HEK293T (cell line): Measurements from ENCODE around the gene PCDHA5.
"Not testable (repeated sequence)": the region's sequence is repeated elsewhere in the genome, so short reads cannot be mapped to it uniquely, and the experiment has no call there.

Experiments
- BHLHE40 ChIP-seq: fragments of 450-650 bp; IDR thresholded peaks from 2 replicates; pipeline ENCODE4 v1.6.1; 2016; ENCODE audit warnings: mild to moderate bottlenecking, moderate library complexity, borderline replicate concordance
- ELF4 ChIP-seq: fragments of 450-650 bp; IDR thresholded peaks from 2 replicates; pipeline ENCODE4 v1.6.1; 2017; ENCODE audit warnings: antibody characterized with exemption
- HDGF ChIP-seq: fragments of 450-650 bp; IDR thresholded peaks from 2 replicates; pipeline ENCODE4 v1.6.1; 2017; ENCODE audit warnings: antibody characterized with exemption, borderline replicate concordance
- L3MBTL2 ChIP-seq: fragments of 450-650 bp; conservative IDR thresholded peaks from 2 replicates; pipeline ENCODE4 v1.6.1; 2016; ENCODE audit warnings: mild to moderate bottlenecking
- NFRKB ChIP-seq: fragments of 450-650 bp; IDR thresholded peaks from 2 replicates; pipeline ENCODE4 v1.6.1; 2016; ENCODE audit warnings: mild to moderate bottlenecking, moderate library complexity
- SP1 ChIP-seq: fragments of 450-650 bp; IDR thresholded peaks from 2 replicates; pipeline ENCODE4 v1.6.1; 2017
- TARDBP ChIP-seq: fragments of 450-650 bp; IDR thresholded peaks from 2 replicates; pipeline ENCODE4 v1.6.1; 2016

GRCh38 chr5:140848139-140849102 is 27.0 kb downstream of the PCDHA5 start, which contains the start of gene PCDHA9:
- TF ChIP-seq SP1, NFRKB, L3MBTL2, HDGF, ELF4, TARDBP, BHLHE40: not testable (repeated sequence)
